Stimulated activated CD8-positive, alpha-beta memory T cell treated with anti-CD3 and anti-CD28 coated beads, Interleukin-4, amount 100 ng/mL, for 4 hours (primary cell): ENCODE measurements around the gene ZNF587B.
"Not testable (repeated sequence)": the region's sequence is repeated elsewhere in the genome, so short reads cannot be mapped to it uniquely, and the experiment has no call there.

ENCODE experiments used
- DNase-seq, 2 donors: peaks; one replicate each; pipeline ENCODE4 v3.0.0-alpha.2; 2020; ENCODE audit warnings: low read depth in 2 of 2, low spot score in 1 of 2

ZNF587B gene

DNA sequence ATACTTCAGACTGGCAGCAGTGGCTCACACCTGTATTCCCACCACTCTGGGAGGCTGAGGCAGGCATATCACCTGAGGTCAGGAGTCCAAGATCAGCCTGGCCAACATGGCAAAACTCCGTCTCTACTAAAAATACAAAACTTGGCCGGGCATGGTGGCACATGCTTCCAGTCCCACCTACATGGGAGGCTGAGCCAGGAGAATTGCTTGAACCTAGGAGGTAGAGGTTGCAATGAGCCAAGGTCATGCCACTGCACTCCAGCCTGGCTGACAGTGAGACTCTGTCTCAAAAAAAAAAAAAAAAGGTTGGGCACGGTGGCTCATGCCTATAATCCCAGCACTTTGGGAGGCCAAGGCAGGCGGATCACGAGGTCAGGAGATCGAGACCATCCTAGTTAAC, 39.6 kb downstream of the ZNF587B start:
- not testable (repeated sequence) for DNase-seq

DNA sequence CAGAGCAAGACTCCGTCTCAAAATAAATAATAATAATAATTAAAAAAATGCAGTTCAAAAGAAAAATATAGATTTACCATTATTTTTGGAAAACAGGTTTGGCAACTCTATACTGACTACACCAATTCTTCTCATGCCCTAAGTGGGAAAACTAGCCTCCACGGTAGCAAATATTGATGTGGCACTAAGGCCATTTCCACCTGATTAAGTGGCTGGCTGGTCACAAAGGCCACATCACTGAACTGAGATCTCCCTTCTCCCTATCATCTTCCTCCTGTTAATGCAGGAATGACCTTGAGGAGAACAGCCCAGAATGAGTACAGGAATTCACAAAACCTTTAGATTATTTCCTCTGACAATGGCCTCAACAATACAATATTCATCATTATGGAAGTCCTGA, 40.1 kb downstream of the ZNF587B start:
- no peak for DNase-seq

DNA sequence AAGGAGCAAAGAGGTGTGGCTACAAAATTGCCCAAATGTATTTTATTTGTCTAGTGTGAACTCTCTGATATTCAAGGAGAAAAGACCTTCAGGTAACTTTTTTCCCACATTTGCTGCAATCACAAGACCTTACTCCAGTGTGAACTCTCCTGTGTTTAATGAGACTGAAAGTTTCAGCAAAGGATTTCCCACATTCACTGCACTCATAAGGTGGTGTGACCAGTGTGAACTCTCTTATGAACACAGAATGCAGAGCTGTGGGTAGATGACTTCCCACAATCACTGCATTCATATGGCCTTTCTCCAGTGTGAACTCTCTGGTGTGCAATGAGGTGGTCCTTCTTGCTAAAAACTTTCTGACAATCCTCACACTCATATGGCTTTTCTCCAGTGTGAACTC, 42.4 kb downstream of the ZNF587B start:
- no peak for DNase-seq

DNA sequence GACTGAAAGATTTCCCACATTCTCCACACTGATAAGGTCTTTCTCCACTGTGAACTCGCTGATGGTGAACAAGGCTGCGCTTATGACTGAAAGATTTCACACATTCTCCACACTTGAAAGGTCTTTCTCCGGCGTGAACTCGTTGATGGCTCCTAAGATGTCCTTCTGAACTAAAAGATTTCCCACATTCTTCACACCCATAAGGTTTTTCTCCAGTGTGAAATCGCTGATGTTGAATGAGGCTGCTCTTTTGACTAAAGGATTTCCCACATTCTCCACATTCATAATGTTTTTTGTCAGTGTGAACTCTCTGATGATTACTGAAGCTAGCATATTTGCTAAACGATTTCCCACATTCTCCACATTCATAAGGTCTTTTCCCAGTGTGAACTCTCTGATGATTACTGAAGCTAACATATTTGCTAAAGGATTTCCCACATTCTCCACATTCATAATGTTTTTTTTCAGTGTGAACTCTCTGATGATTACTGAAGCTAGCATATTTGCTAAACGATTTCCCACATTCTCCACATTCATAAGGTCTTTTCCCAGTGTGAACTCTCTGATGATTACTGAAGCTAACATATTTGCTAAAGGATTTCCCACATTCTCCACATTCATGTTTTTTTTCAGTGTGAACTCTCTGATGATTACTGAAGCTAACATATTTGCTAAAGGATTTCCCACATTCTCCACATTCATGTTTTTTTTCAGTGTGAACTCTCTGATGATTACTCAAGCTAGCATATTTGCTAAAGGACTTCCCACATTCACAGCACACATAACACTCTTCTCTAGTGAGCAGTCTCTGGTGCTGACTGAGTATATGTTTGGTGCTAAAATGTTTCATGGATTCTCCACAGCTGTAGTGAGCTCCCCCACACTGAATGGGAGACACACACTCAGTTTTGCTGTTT, 44.0 kb downstream of the ZNF587B start:
- DNase-seq, result not testable (repeated sequence)

DNA sequence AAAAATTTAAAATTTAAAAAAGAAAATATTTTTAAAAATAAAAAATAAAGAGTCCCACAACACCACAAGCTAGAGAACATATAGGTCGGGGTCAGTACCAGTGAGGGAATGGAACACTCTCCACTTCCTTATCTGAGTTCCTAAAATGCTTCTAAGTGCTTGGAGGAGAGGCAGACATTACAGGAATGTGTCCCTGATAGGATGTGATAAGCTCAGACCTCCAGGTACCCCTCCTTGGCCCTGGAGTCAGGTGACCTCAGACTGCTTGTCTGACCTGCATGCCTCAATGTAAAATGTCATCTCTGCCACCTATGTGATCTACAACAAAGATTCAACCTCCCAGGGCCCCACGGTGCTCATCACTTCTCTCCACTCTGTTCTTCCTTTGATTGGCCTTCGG, 55.9 kb downstream of the ZNF587B start:
- no peak for DNase-seq

GRCh38 chr19:57887195-57887941, 57.3 kb downstream of the ZNF587B start:
- no peak for DNase-seq

GRCh38 chr19:57888107-57888559, 58.0 kb downstream of the ZNF587B start:
- DNase-seq, result no peak

GRCh38 chr19:57888560-57889231, 58.6 kb downstream of the ZNF587B start, which contains the start of gene ZNF814:
Gene ZNF814 (minus strand): TSS chr19:57889037. CDS start chr19:57888802, 235 bp downstream.
- peak; percentile 60 to 75 for DNase-seq

DNA sequence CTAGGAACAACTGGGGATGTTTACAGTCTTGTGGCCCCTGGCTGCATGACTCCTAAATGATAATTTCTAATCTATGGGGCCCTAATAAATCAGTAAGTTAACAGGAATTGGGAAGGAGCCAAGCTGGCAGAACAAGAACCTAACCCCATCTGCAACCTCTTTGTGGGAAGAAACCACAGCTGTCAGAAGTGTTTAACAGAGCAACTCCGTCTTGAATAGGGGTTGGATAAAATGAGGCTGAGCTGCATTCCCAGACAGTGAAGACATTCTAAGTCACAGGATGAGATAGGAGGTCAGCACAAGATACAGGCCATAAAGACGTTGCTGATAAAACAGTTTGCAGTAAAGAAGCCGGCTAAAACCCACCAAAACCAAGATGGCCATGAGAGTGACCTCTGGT, 60.6 kb downstream of the ZNF587B start:
- DNase-seq, result not testable (repeated sequence)
